SH-SY5Y (cell line): ENCODE results near the gene GNL3.

Experiments used
- GATA2 ChIP-seq: IDR thresholded peaks from 2 replicates; pipeline ENCODE4 v1.6.1; 2011; ENCODE audit warnings: mild to moderate bottlenecking, low read depth, low read length
- GATA3 ChIP-seq: IDR thresholded peaks from 2 replicates; pipeline ENCODE4 v1.6.1; 2011; ENCODE audit warnings: low read depth, mild to moderate bottlenecking, low read length, moderate library complexity

DNA sequence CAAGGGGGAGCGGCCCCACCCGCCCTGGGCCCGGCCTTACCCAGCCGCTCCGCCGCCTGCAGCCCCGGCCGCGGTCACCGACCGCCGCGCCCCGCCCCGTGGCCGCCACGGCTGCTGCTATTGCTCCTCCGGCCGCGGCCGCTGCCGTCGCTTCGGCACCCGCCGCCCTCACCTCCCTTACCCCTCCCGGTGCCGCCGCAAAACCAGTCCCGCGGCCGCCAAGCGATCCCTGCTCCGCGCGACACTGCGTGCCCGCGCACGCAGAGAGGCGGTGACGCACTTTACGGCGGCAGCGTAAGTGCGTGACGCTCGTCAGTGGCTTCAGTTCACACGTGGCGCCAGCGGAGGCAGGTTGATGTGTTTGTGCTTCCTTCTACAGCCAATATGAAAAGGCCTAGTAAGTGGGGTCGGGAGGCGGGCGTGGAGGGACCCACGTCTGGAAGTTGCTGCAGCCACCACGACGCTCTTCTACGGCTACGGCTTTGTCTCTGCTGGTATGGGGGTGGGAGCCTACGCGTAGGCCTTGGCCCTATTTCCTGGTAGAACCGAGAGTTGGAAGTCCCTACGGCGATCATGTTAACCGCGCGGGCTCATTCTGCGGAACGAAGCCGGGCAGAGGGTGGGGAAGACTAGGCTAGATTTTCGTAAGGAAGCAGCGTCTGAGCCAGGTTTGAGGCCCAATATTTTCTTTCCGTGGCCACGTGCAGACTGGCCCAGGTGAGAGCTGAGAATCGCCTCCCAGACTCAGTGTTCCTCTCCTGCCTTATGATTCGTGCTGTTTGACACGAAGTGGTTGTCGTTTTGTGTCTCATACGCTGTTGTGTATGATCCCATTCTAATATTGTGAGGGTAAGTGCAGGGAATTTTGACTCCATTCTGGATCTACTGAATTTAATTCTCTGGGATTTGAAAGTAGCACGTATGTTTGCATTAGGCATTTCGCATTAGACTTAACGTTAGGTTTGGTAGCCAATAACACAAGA, at the start of gene GNL3, which contains the start of gene PBRM1:
- TF ChIP-seq GATA3: no peak
- no peak for TF ChIP-seq GATA2
